Measurements from ENCODE around the gene PRKCB. TPM values are rescaled to one million over a fixed set of nuclear protein-coding genes. Genes with fewer than 3 reads are reported as not detected.

Gene PRKCB
- total RNA-seq, 2 donors from 2014 or later = 2.9 to 28.6 TPM

- Histone ChIP-seq H3K36me3 (no peaks in the 10 kb centered on the region), H3K27ac (no peak overlapping the region), H3K9me3 (no peaks in the 10 kb centered on the region), H3K4me1 (replicated peaks) (no peaks in the 10 kb centered on the region), H3K4me3 (no peak overlapping the region), H3K27me3 (replicated peaks; ENCODE audit: insufficient read depth) (no peaks in the 10 kb centered on the region)
- 51% methylated on average over 8 of the region's 8 CpGs for WGBS
- TF ChIP-seq POLR2A (IDR thresholded peaks at IDR 0.05) = no peak
- TF ChIP-seq CTCF (IDR thresholded peaks at IDR 0.05) = no peak
- no peak for TF ChIP-seq POLR2AphosphoS5 (IDR thresholded peaks at IDR 0.05)
- no peak for DNase-seq (ENCODE audit: low spot score)
- intact Hi-C loops (cut with DNase I) = no loop called here
Measured at GRCh38 chr16:24164416-24164815, 328.6 kb downstream of the PRKCB start.

- intact Hi-C loops (cut with DNase I) = no loop called here
- Histone ChIP-seq H3K27me3 (replicated peaks; ENCODE audit: insufficient read depth) (no peaks in the 10 kb centered on the region), H3K9me3 (no peaks in the 10 kb centered on the region), H3K36me3 (no peaks in the 10 kb centered on the region), H3K4me1 (replicated peaks) (no peaks in the 10 kb centered on the region), H3K27ac (no peak overlapping the region), H3K4me3 (no peak overlapping the region)
- no peak for DNase-seq (ENCODE audit: low spot score)
- 84% methylated on average over 3 of the region's 3 CpGs for WGBS
- TF ChIP-seq POLR2A (IDR thresholded peaks at IDR 0.05) (no peak), CTCF (IDR thresholded peaks at IDR 0.05) (no peak), POLR2AphosphoS5 (IDR thresholded peaks at IDR 0.05) (no peak)
Measured at GRCh38 chr16:24165273-24165672, 329.5 kb downstream of the PRKCB start.

- Histone ChIP-seq H3K9me3 (no peaks in the 10 kb centered on the region), H3K4me1 (replicated peaks) (no peaks in the 10 kb centered on the region), H3K36me3 (no peaks in the 10 kb centered on the region), H3K27ac (no peak overlapping the region), H3K4me3 (no peak overlapping the region), H3K27me3 (replicated peaks; ENCODE audit: insufficient read depth) (no peaks in the 10 kb centered on the region)
- no peak for DNase-seq (ENCODE audit: low spot score)
- intact Hi-C loops (cut with DNase I) = no loop called here
- WGBS = 79% methylated on average over 9 of the region's 9 CpGs
- no peak for TF ChIP-seq POLR2A (IDR thresholded peaks at IDR 0.05)
- no peak for TF ChIP-seq POLR2AphosphoS5 (IDR thresholded peaks at IDR 0.05)
- TF ChIP-seq CTCF (IDR thresholded peaks at IDR 0.05) = no peak
Measured at GRCh38 chr16:24166661-24167528, 331.1 kb downstream of the PRKCB start.

GRCh38 chr16:24168856-24169255 is 333.1 kb downstream of the PRKCB start:
- Histone ChIP-seq H3K9me3 (no peaks in the 10 kb centered on the region), H3K4me3 (no peak overlapping the region), H3K27ac (no peak overlapping the region), H3K36me3 (no peaks in the 10 kb centered on the region), H3K4me1 (replicated peaks) (no peaks in the 10 kb centered on the region), H3K27me3 (replicated peaks; ENCODE audit: insufficient read depth) (no peaks in the 10 kb centered on the region)
- DNase-seq (ENCODE audit: low spot score) = no peak
- 71% methylated on average over 3 of the region's 3 CpGs for WGBS
- TF ChIP-seq POLR2A (IDR thresholded peaks at IDR 0.05) (no peak), CTCF (IDR thresholded peaks at IDR 0.05) (no peak), POLR2AphosphoS5 (IDR thresholded peaks at IDR 0.05) (no peak)
- intact Hi-C loops (cut with DNase I) = no loop called here

GRCh38 chr16:24170407-24170806 is 334.6 kb downstream of the PRKCB start:
- Histone ChIP-seq H3K9me3 (no peaks in the 10 kb centered on the region), H3K36me3 (no peaks in the 10 kb centered on the region), H3K27ac (no peak overlapping the region), H3K4me1 (replicated peaks) (no peaks in the 10 kb centered on the region), H3K4me3 (no peak overlapping the region), H3K27me3 (replicated peaks; ENCODE audit: insufficient read depth) (no peaks in the 10 kb centered on the region)
- intact Hi-C loops (cut with DNase I) = no loop called here
- TF ChIP-seq CTCF (IDR thresholded peaks at IDR 0.05) (no peak), POLR2A (IDR thresholded peaks at IDR 0.05) (no peak)
- WGBS = 91% methylated on average over 5 of the region's 5 CpGs
- DNase-seq (ENCODE audit: low spot score) = no peak
